ENCODE measurements around the gene BPIFB2. TPM values are rescaled to one million over a fixed set of nuclear protein-coding genes. Genes with fewer than 3 reads are reported as not detected.

BPIFB2 gene
- total and polyA plus RNA-seq, 2 donors (not counting 3 experiments of a cell fraction or from before 2014, with no cell fraction given): not detected

DNA sequence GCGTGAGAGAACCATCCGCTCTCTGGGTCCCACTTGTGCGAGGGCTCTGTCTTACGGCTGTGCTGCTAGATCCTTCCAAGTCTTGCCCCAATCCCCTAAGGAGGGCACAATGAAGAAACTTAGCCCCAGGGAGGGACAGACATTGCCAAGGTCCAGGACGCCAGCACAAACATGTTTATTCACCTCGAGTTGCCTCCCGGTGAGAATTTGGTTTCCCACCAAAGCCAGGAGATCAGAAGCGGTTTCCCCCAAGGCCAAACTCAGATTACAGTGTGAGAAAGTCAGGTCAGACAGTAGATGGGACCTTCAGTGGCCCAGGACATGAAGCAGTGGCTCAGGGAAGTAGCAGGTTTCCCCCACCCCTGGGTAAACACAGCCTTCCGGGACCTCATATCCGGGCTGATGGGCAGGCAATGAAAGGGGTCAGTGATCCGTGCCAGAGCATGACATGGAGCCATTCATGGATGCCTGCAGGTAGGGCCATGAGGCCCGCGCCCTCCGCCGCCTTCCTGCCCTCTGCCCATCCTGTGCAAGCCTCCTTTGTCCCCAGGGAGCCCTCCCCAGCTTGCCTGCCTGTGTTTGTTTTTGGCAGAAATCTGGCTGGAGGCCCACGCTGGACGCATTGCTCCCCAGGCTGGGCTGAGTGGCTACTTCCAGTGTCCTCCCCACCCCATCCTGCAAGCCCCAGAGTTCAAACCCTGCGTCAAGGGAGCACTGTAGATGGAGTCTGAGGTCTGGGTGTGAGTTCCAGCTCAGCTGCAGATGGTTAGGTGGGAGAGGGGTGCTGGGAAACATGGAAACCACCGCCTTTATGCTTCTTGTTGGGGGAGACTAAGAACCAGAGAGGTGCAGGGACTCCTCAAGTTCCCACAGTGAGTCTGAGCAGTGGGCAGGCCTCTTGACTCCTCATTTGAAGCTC, 2.0 kb downstream of the BPIFB2 start:
- CTCF ChIA-PET: interaction anchor here (1.0 kb wide), 1 partner anchor 107 kb away, joined by 3 read pairs; no protein-coding TSS in a partner anchor
- dilution Hi-C loops (cut with MboI; ENCODE audit: extremely low pct_ligation_motif_present, low sequenced_read_pairs) (no loop called here), intact Hi-C loops (cut with micrococcal nuclease) (loop anchor here (5.0 kb wide), 1 partner anchor 217 kb away; no protein-coding TSS in a partner anchor)
- no peaks in the 10 kb centered on the region for H3K79me2 ChIP-seq (ENCODE audit: control insufficient read depth, insufficient read depth, low read length)
- H3K9me1 ChIP-seq (replicated peaks; ENCODE audit: control insufficient read depth, extremely low read depth, insufficient read depth, low read length): no peaks in the 10 kb centered on the region
- H3K9me3 ChIP-seq (replicated peaks; ENCODE audit: control insufficient read depth, insufficient read depth, low read length): no peaks in the 10 kb centered on the region
- FAIRE-seq (no peak), DNase-seq (ENCODE audit: low read depth, low spot score) (no peak)
- TF ChIP-seq, protein P1, sequence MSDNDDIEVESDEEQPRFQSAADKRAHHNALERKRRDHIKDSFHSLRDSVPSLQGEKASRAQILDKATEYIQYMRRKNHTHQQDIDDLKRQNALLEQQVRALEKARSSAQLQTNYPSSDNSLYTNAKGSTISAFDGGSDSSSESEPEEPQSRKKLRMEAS (IDR thresholded peaks at IDR 0.05; ENCODE audit: insufficient read depth, insufficient read length): no peak
- no peak for TF ChIP-seq JUN (IDR thresholded peaks at IDR 0.05; ENCODE audit: borderline replicate concordance, insufficient read depth, insufficient read length, low read depth)
- no peak for TF ChIP-seq GATA2 (IDR thresholded peaks at IDR 0.05; ENCODE audit: insufficient read depth, insufficient read length, low read depth, low read length)
- TF ChIP-seq FOS (IDR thresholded peaks at IDR 0.05; ENCODE audit: borderline replicate concordance, insufficient read depth, low read length): no peak
- TF ChIP-seq, protein P2, sequence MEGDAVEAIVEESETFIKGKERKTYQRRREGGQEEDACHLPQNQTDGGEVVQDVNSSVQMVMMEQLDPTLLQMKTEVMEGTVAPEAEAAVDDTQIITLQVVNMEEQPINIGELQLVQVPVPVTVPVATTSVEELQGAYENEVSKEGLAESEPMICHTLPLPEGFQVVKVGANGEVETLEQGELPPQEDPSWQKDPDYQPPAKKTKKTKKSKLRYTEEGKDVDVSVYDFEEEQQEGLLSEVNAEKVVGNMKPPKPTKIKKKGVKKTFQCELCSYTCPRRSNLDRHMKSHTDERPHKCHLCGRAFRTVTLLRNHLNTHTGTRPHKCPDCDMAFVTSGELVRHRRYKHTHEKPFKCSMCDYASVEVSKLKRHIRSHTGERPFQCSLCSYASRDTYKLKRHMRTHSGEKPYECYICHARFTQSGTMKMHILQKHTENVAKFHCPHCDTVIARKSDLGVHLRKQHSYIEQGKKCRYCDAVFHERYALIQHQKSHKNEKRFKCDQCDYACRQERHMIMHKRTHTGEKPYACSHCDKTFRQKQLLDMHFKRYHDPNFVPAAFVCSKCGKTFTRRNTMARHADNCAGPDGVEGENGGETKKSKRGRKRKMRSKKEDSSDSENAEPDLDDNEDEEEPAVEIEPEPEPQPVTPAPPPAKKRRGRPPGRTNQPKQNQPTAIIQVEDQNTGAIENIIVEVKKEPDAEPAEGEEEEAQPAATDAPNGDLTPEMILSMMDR (IDR thresholded peaks at IDR 0.05; ENCODE audit: extremely low read depth in 1 of 2, insufficient read depth in 1 of 2, low read depth in 1 of 2, low read length in 2 of 2): no peak
- TF ChIP-seq EZH2 (IDR thresholded peaks at IDR 0.05; ENCODE audit: borderline replicate concordance, low read depth, low read length, severe bottlenecking): no peak
- TF ChIP-seq POLR2A (IDR thresholded peaks at IDR 0.05; ENCODE audit: low read depth, low read length): no peak
- TF ChIP-seq MYC (IDR thresholded peaks at IDR 0.05; ENCODE audit: low read depth, low read length): no peak
- TF ChIP-seq POLR2AphosphoS5 (IDR thresholded peaks at IDR 0.05; ENCODE audit: insufficient read depth, low read depth, low read length): no peak
- no peak overlapping the region for H3K4me2 ChIP-seq (ENCODE audit: insufficient read depth, low read length)
- no peaks in the 10 kb centered on the region for H3K4me1 ChIP-seq (ENCODE audit: control insufficient read depth, extremely low read depth, insufficient read depth, low read length)
- H3K36me3 ChIP-seq (ENCODE audit: control insufficient read depth in 2 of 2, extremely low read depth in 1 of 2, insufficient read depth in 2 of 2, low read length in 2 of 2): no peaks in the 10 kb centered on the region
- H4K20me1 ChIP-seq (replicated peaks; ENCODE audit: control insufficient read depth, extremely low read depth, insufficient read depth, low read length): no peaks in the 10 kb centered on the region
- no peak overlapping the region for H3K9ac ChIP-seq (replicated peaks; ENCODE audit: extremely low read depth, insufficient read depth, low read length)
- no peak overlapping the region for H2AFZ ChIP-seq (ENCODE audit: low read depth, low read length)
- no peak overlapping the region for H3K27ac ChIP-seq (ENCODE audit: insufficient read depth, low read depth, low read length)
- no TSS peak for BruUV-seq (replicated peaks)
- no peak overlapping the region for H3K4me3 ChIP-seq (replicated peaks in 1 of 3; ENCODE audit: insufficient read depth in 1 of 3, low read depth in 1 of 3, low read length in 3 of 3)
- POLR2A ChIA-PET: no interaction called here
- H3K27me3 ChIP-seq (ENCODE audit: control insufficient read depth in 2 of 2, insufficient read depth in 2 of 2, low read length in 2 of 2): no peaks in the 10 kb centered on the region

Data from endothelial cell of umbilical vein (primary cell).